Right ventricle myocardium superior (tissue), 1 donor: ENCODE measurements around the gene RGS9. TPM values are rescaled to one million over a fixed set of nuclear protein-coding genes. Genes with fewer than 3 reads are reported as not detected.
"Not testable (repeated sequence)": the region's sequence is repeated elsewhere in the genome, so short reads cannot be mapped to it uniquely, and the experiment has no call there.

ENCODE experiments used
- ATAC-seq: fragments of 200-7000 bp; cut with Tn5 transposase; one replicate; pipeline ENCODE4 v1.9.1; 2020; ENCODE audit warnings: mild to moderate bottlenecking; ENCODE audit not compliant: poor library complexity
- DNase-seq: peaks from one replicate; pipeline ENCODE4 v3.0.0-alpha.2; 2020
- intact Hi-C: fragments of 100-400 bp; cut with DNase I; formaldehyde crosslinking; loops from one replicate; pipeline ENCODE4 v1.11.2; 2022
- total RNA-seq: library from RNA; stranded (reverse); fragmentation: NEBNext Ultra II Directional; extraction: Animal tissue kit (Norgen Biotek cat#: 25700); gene quantifications from one replicate; pipeline ENCODE4 v1.2.1, GENCODE V29; 2021
- donor health status: DM: no; HTN: yes; CAD: no; lungs with severe emphysema.

The RGS9 gene
- total RNA-seq, 1 donor from 2014 or later: 2.4 TPM

- intact Hi-C loops: loop anchor here (5.0 to 10.0 kb wide), 2 partner anchors 48 to 140 kb away; partner anchors contain the start of gene GNA13
- DNase-seq (no peak), ATAC-seq (no peak)
These were observed 32.2 kb upstream of the RGS9 start for GRCh38 chr17:65104973-65105372.

GRCh38 chr17:65108152-65108551 lies 29.0 kb upstream of the RGS9 start:
- DNase-seq: no peak
- ATAC-seq: no peak
- intact Hi-C loops: loop anchor here (10.0 kb wide), 1 partner anchor 143 kb away; no protein-coding TSS in a partner anchor

GRCh38 chr17:65109543-65109942 lies 27.6 kb upstream of the RGS9 start:
- ATAC-seq: no peak
- intact Hi-C loops: loop anchor here (10.0 kb wide), 1 partner anchor 145 kb away; no protein-coding TSS in a partner anchor
- no peak for DNase-seq

GRCh38 chr17:65109990-65110680 lies 27.0 kb upstream of the RGS9 start:
- intact Hi-C loops: loop anchor here (10.0 kb wide), 1 partner anchor 145 kb away; no protein-coding TSS in a partner anchor
- DNase-seq: no peak
- ATAC-seq: no peak

- intact Hi-C loops: no loop called here
- ATAC-seq (no peak), DNase-seq (no peak)
These were observed 21.3 kb upstream of the RGS9 start for GRCh38 chr17:65115839-65116238.

GRCh38 chr17:65116515-65116914 lies 20.7 kb upstream of the RGS9 start:
- ATAC-seq, intact Hi-C loops, DNase-seq: not testable (repeated sequence)

GRCh38 chr17:65117384-65118035 lies 19.7 kb upstream of the RGS9 start:
- no peak for ATAC-seq
- no peak for DNase-seq
- intact Hi-C loops: no loop called here

GRCh38 chr17:65121368-65121767 lies 15.8 kb upstream of the RGS9 start:
- intact Hi-C loops: no loop called here
- no peak for ATAC-seq
- no peak for DNase-seq

GRCh38 chr17:65121916-65122806 lies 15.0 kb upstream of the RGS9 start:
- ATAC-seq (no peak), DNase-seq (no peak)
- intact Hi-C loops: no loop called here

- intact Hi-C loops: no loop called here
- DNase-seq (peak; percentile 89), ATAC-seq (peak; percentile 94)
These were observed 14.1 kb upstream of the RGS9 start for GRCh38 chr17:65122836-65123756.

- intact Hi-C loops: no loop called here
- ATAC-seq (no peak), DNase-seq (no peak)
These were observed 13.2 kb upstream of the RGS9 start for GRCh38 chr17:65123757-65124675.

GRCh38 chr17:65130832-65131231 lies 6.3 kb upstream of the RGS9 start:
- DNase-seq (no peak), ATAC-seq (no peak)
- intact Hi-C loops: no loop called here

GRCh38 chr17:65131240-65131639 lies 5.9 kb upstream of the RGS9 start:
- intact Hi-C loops: no loop called here
- DNase-seq (no peak), ATAC-seq (no peak)

- DNase-seq: no peak
- ATAC-seq: no peak
- intact Hi-C loops: no loop called here
These were observed 5.2 kb upstream of the RGS9 start for GRCh38 chr17:65131946-65132345.

- DNase-seq: no peak
- intact Hi-C loops: no loop called here
- no peak for ATAC-seq
These were observed 3.1 kb upstream of the RGS9 start for GRCh38 chr17:65134035-65134434.

GRCh38 chr17:65139101-65139764 lies 2.1 kb downstream of the RGS9 start:
- intact Hi-C loops: no loop called here
- DNase-seq (no peak), ATAC-seq (no peak)

- ATAC-seq: no peak
- no peak for DNase-seq
- intact Hi-C loops: no loop called here
These were observed 5.1 kb downstream of the RGS9 start for GRCh38 chr17:65142247-65142646.
